ENCODE data around the gene NHERF2. TPM values are rescaled to one million over a fixed set of nuclear protein-coding genes. Genes with fewer than 3 reads are reported as not detected.
A peak's percentile ranks its signal among the peaks of the same experiment; 100 is the strongest.

The NHERF2 gene
- total RNA-seq, 1 experiment from 2014 or later, result 174 TPM

DNA sequence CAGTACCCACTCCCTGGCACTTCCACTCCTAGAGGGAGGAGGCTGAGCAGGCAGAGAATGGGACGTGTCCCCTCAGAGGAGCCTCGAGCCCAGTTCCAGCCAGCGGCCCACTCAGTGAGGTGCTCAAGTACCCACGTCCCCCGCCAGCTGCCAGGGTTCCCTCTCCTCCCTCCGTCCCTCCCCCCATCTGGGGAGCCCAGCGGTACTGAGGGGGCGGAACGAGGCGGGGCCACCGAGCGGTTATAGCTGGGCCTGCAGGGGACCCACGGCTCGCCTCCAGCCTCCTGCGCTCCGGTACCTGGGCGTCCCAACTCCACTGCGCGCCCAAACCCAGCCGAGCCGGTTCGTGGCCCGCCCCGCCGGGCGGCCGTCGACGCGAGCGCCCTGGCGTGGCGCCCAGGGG, 7.2 kb upstream of the NHERF2 start, which contains the start of gene NPW:
Gene NPW (plus strand): TSS at position 268 of the 403 bp plus-strand sequence.
- Histone ChIP-seq H3K9me3 (ENCODE audit: control insufficient read depth, insufficient read depth, low read depth, low read length) (no peaks in the 10 kb centered on the region), H3K36me3 (ENCODE audit: control insufficient read depth, insufficient read depth, low read length) (no peaks in the 10 kb centered on the region; the same call in 1 of the 2 replicates), H3K4me3 (ENCODE audit: low read depth in 2 of 2, low read length in 2 of 2) (peak within 1 kb of the TSS; percentile 15 to 24; a peak in 3 of 4 replicates), H3K27me3 (ENCODE audit: control insufficient read depth, insufficient read depth, low read length) (no peaks in the 10 kb centered on the region), H3K4me1 (ENCODE audit: control insufficient read depth, insufficient read depth, low read length) (peaks cover 11% of the 10 kb centered on the region), H3K27ac (ENCODE audit: low read length) (no peak within 1 kb of the TSS)
- no TSS peak for BruUV-seq (replicated peaks)
- no peak for DNase-seq (ENCODE audit: low read depth, low spot score)
- CTCF ChIA-PET, result interaction anchor here (0.7 kb wide), 1 partner anchor 18 kb away, joined by 3 read pairs; no protein-coding TSS in a partner anchor
- TF ChIP-seq TCF7L2 (IDR thresholded peaks at IDR 0.05; ENCODE audit: low read depth, low read length) (no peak), SIN3A (IDR thresholded peaks at IDR 0.05; ENCODE audit: borderline replicate concordance, insufficient read depth, low read depth, low read length) (no peak), POLR2AphosphoS5 (IDR thresholded peaks at IDR 0.05; ENCODE audit: low read depth, low read length) (no peak)
- TF ChIP-seq, protein P1, sequence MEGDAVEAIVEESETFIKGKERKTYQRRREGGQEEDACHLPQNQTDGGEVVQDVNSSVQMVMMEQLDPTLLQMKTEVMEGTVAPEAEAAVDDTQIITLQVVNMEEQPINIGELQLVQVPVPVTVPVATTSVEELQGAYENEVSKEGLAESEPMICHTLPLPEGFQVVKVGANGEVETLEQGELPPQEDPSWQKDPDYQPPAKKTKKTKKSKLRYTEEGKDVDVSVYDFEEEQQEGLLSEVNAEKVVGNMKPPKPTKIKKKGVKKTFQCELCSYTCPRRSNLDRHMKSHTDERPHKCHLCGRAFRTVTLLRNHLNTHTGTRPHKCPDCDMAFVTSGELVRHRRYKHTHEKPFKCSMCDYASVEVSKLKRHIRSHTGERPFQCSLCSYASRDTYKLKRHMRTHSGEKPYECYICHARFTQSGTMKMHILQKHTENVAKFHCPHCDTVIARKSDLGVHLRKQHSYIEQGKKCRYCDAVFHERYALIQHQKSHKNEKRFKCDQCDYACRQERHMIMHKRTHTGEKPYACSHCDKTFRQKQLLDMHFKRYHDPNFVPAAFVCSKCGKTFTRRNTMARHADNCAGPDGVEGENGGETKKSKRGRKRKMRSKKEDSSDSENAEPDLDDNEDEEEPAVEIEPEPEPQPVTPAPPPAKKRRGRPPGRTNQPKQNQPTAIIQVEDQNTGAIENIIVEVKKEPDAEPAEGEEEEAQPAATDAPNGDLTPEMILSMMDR (IDR thresholded peaks at IDR 0.05), result no peak
- TF ChIP-seq, protein P2, sequence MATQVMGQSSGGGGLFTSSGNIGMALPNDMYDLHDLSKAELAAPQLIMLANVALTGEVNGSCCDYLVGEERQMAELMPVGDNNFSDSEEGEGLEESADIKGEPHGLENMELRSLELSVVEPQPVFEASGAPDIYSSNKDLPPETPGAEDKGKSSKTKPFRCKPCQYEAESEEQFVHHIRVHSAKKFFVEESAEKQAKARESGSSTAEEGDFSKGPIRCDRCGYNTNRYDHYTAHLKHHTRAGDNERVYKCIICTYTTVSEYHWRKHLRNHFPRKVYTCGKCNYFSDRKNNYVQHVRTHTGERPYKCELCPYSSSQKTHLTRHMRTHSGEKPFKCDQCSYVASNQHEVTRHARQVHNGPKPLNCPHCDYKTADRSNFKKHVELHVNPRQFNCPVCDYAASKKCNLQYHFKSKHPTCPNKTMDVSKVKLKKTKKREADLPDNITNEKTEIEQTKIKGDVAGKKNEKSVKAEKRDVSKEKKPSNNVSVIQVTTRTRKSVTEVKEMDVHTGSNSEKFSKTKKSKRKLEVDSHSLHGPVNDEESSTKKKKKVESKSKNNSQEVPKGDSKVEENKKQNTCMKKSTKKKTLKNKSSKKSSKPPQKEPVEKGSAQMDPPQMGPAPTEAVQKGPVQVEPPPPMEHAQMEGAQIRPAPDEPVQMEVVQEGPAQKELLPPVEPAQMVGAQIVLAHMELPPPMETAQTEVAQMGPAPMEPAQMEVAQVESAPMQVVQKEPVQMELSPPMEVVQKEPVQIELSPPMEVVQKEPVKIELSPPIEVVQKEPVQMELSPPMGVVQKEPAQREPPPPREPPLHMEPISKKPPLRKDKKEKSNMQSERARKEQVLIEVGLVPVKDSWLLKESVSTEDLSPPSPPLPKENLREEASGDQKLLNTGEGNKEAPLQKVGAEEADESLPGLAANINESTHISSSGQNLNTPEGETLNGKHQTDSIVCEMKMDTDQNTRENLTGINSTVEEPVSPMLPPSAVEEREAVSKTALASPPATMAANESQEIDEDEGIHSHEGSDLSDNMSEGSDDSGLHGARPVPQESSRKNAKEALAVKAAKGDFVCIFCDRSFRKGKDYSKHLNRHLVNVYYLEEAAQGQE (IDR thresholded peaks at IDR 0.05; ENCODE audit: insufficient read depth in 1 of 2, low read depth in 2 of 2, low read length in 1 of 2), result no peak
- intact Hi-C loops (cut with micrococcal nuclease; ENCODE audit: unreplicated experiment), result no loop called here
- POLR2A ChIA-PET, result no interaction called here
- in situ Hi-C loops (cut with HindIII; ENCODE audit: low pct_unique_long_range_greater_than_20kb, low sequenced_read_pairs), result no loop called here
- ATAC-seq, result no peak

DNA sequence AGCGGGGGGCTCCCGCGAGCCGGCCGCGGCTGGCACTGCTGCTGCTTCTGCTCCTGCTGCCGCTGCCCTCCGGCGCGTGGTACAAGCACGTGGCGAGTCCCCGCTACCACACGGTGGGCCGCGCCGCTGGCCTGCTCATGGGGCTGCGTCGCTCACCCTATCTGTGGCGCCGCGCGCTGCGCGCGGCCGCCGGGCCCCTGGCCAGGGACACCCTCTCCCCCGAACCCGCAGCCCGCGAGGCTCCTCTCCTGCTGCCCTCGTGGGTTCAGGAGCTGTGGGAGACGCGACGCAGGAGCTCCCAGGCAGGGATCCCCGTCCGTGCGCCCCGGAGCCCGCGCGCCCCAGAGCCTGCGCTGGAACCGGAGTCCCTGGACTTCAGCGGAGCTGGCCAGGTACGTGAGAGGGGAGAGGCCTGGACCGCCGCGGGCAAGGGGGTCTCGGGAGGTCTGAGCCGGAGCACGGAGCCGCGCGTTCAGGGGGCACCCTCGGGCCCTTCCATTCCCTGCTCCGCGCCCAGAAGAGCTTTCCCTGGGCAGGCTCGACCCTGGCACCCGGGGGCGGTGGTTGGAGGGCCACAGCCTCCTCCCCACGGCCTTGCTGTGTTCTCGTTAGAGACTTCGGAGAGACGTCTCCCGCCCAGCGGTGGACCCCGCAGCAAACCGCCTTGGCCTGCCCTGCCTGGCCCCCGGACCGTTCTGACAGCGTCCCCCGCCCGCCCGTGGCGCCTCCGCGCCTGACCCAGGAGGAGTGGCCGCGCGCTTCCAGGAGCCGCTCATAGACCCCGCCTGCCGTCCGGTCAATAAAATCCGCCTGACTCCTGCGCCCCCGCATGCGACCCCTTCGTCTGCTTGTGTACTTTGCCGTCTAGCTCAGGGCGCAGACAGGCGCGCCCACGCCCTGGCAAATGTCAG, 6.5 kb upstream of the NHERF2 start:
- no peaks in the 10 kb centered on the region for H3K9me3 ChIP-seq (ENCODE audit: control insufficient read depth, insufficient read depth, low read depth, low read length)
- ATAC-seq (no peak), DNase-seq (ENCODE audit: low read depth, low spot score) (no peak)
- peaks cover 14% of the 10 kb centered on the region for H3K4me1 ChIP-seq (ENCODE audit: control insufficient read depth, insufficient read depth, low read length)
- ChIA-PET CTCF (interaction anchor here (0.7 kb wide), 1 partner anchor 18 kb away, joined by 3 read pairs; no protein-coding TSS in a partner anchor), POLR2A (interaction anchor here (0.7 kb wide), 1 partner anchor 12 kb away, joined by 3 read pairs; no protein-coding TSS in a partner anchor)
- in situ Hi-C loops (cut with HindIII; ENCODE audit: low pct_unique_long_range_greater_than_20kb, low sequenced_read_pairs) (no loop called here), intact Hi-C loops (cut with micrococcal nuclease; ENCODE audit: unreplicated experiment) (loop anchor here (10.0 kb wide), 1 partner anchor 125 kb away; the partner anchor contains the start of gene RAB26)
- H3K36me3 ChIP-seq (ENCODE audit: control insufficient read depth, insufficient read depth, low read length), result no peaks in the 10 kb centered on the region; the same call in 1 of the 2 replicates
- H3K27me3 ChIP-seq (ENCODE audit: control insufficient read depth, insufficient read depth, low read length), result no peaks in the 10 kb centered on the region
- H3K27ac ChIP-seq (ENCODE audit: low read length), result no peak overlapping the region
- TF ChIP-seq, protein P2 (IDR thresholded peaks at IDR 0.05; ENCODE audit: insufficient read depth in 1 of 2, low read depth in 2 of 2, low read length in 1 of 2), result no peak
- no peak for TF ChIP-seq POLR2AphosphoS5 (IDR thresholded peaks at IDR 0.05; ENCODE audit: low read depth, low read length)
- TF ChIP-seq TCF7L2 (IDR thresholded peaks at IDR 0.05; ENCODE audit: low read depth, low read length), result no peak
- TF ChIP-seq SIN3A (IDR thresholded peaks at IDR 0.05; ENCODE audit: borderline replicate concordance, insufficient read depth, low read depth, low read length), result no peak
- TF ChIP-seq, protein P1 (IDR thresholded peaks at IDR 0.05), result no peak
- peak overlapping the region; percentile 15 to 24; a peak in 3 of 4 replicates for H3K4me3 ChIP-seq (ENCODE audit: low read depth in 2 of 2, low read length in 2 of 2)
- no TSS peak for BruUV-seq (replicated peaks)

All from Panc1 (cell line).